Measurements from ENCODE around the gene GSG1L. TPM values are rescaled to one million over a fixed set of nuclear protein-coding genes. Genes with fewer than 3 reads are reported as not detected.

Gene GSG1L
- polyA plus RNA-seq, 4 donors, result 0.09 to 0.22 TPM; not detected in 2

- H3K4me1 ChIP-seq (ENCODE audit: control insufficient read depth in 3 of 3, insufficient read depth in 2 of 3, low read depth in 1 of 3, low read length in 2 of 3), result no peaks in the 10 kb centered on the region
- WGBS, 3 donors, result 74 to 85% (median 81%) methylated on average over 7 of the region's 7 CpGs
- H3K27ac ChIP-seq (ENCODE audit: low read depth in 1 of 3, low read length in 2 of 3), result no peak overlapping the region
- no peak for FAIRE-seq
- H3K36me3 ChIP-seq (ENCODE audit: control insufficient read depth in 3 of 3, insufficient read depth in 2 of 3, low read depth in 1 of 3, low read length in 3 of 3), result no peaks in the 10 kb centered on the region
- peaks cover 0 to 2% (median 0%) of the 10 kb centered on the region in 3 donors for H3K27me3 ChIP-seq (ENCODE audit: control insufficient read depth in 3 of 3, insufficient read depth in 3 of 3, low read length in 3 of 3)
- H3K4me3 ChIP-seq (ENCODE audit: low read depth in 1 of 3, low read length in 3 of 3), result no peak overlapping the region
- DNase-seq, result no peak
- H3K9me3 ChIP-seq (ENCODE audit: control insufficient read depth in 2 of 2, insufficient read depth in 1 of 2, low read depth in 1 of 2, low read length in 1 of 2), result peaks cover 0 to 6% of the 10 kb centered on the region in 2 donors
Measured at GRCh38 chr16:27852116-27852515, 211.4 kb downstream of the GSG1L start.

- H3K36me3 ChIP-seq (ENCODE audit: control insufficient read depth in 3 of 3, insufficient read depth in 2 of 3, low read depth in 1 of 3, low read length in 3 of 3), result no peaks in the 10 kb centered on the region
- H3K27me3 ChIP-seq (ENCODE audit: control insufficient read depth in 3 of 3, insufficient read depth in 3 of 3, low read length in 3 of 3), result peaks cover 0 to 2% (median 0%) of the 10 kb centered on the region in 3 donors
- no peak for FAIRE-seq
- no peaks in the 10 kb centered on the region for H3K4me1 ChIP-seq (ENCODE audit: control insufficient read depth in 3 of 3, insufficient read depth in 2 of 3, low read depth in 1 of 3, low read length in 2 of 3)
- 57 to 71% (median 64%) methylated on average over 9 of the region's 9 CpGs for WGBS, 3 donors
- no peak for DNase-seq
- H3K4me3 ChIP-seq (ENCODE audit: low read depth in 1 of 3, low read length in 3 of 3), result no peak overlapping the region
- no peak overlapping the region for H3K27ac ChIP-seq (ENCODE audit: low read depth in 1 of 3, low read length in 2 of 3)
- H3K9me3 ChIP-seq (ENCODE audit: control insufficient read depth in 2 of 2, insufficient read depth in 1 of 2, low read depth in 1 of 2, low read length in 1 of 2), result peaks cover 0 to 6% of the 10 kb centered on the region in 2 donors
Measured at GRCh38 chr16:27851586-27851985, 211.9 kb downstream of the GSG1L start.

DNA sequence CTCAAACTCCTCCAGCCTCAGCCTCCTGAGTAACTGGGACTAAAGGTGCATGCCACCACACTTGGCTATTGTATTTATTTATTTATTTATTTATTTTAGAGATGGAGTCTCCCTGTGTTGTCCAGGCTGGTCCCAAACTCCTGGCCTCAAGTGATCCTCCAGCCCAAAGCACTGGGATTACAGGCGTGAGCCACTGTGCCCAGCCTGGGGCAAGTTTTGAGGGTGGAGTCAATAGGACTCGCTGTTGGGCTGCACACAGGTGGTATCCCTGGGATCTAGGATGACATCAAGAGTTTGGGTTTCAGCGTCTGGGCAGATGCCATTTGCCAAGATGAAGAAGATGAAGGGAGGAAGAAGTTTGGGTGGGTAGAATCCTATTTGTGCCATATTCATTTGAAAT, 213.9 kb downstream of the GSG1L start:
- WGBS, 3 donors, result 82 to 88% (median 83%) methylated on average over 3 of the region's 3 CpGs

GRCh38 chr16:27847030-27847550, 216.4 kb downstream of the GSG1L start:
- DNase-seq, result no peak
- Histone ChIP-seq H3K4me1 (ENCODE audit: control insufficient read depth in 3 of 3, insufficient read depth in 2 of 3, low read depth in 1 of 3, low read length in 2 of 3) (no peaks in the 10 kb centered on the region), H3K27me3 (ENCODE audit: control insufficient read depth in 3 of 3, insufficient read depth in 3 of 3, low read length in 3 of 3) (peaks cover 0 to 2% (median 1%) of the 10 kb centered on the region in 3 donors), H3K27ac (ENCODE audit: low read depth in 1 of 3, low read length in 2 of 3) (no peak overlapping the region), H3K36me3 (ENCODE audit: control insufficient read depth in 3 of 3, insufficient read depth in 2 of 3, low read depth in 1 of 3, low read length in 3 of 3) (no peaks in the 10 kb centered on the region), H3K9me3 (ENCODE audit: control insufficient read depth in 2 of 2, insufficient read depth in 1 of 2, low read depth in 1 of 2, low read length in 1 of 2) (peaks cover 0 to 6% of the 10 kb centered on the region in 2 donors), H3K4me3 (ENCODE audit: low read depth in 1 of 3, low read length in 3 of 3) (no peak overlapping the region)
- FAIRE-seq, result no peak
- WGBS, 3 donors, result 15 to 23% (median 21%) methylated on average over 2 of the region's 2 CpGs

More for the DNA sequence above, 213.9 kb downstream of the GSG1L start:
- Histone ChIP-seq H3K27ac (ENCODE audit: low read depth in 1 of 3, low read length in 2 of 3) (no peak overlapping the region), H3K4me1 (ENCODE audit: control insufficient read depth in 3 of 3, insufficient read depth in 2 of 3, low read depth in 1 of 3, low read length in 2 of 3) (no peaks in the 10 kb centered on the region), H3K27me3 (ENCODE audit: control insufficient read depth in 3 of 3, insufficient read depth in 3 of 3, low read length in 3 of 3) (peaks cover 0 to 2% (median 1%) of the 10 kb centered on the region in 3 donors), H3K9me3 (ENCODE audit: control insufficient read depth in 2 of 2, insufficient read depth in 1 of 2, low read depth in 1 of 2, low read length in 1 of 2) (peaks cover 0 to 6% of the 10 kb centered on the region in 2 donors), H3K36me3 (ENCODE audit: control insufficient read depth in 3 of 3, insufficient read depth in 2 of 3, low read depth in 1 of 3, low read length in 3 of 3) (no peaks in the 10 kb centered on the region), H3K4me3 (ENCODE audit: low read depth in 1 of 3, low read length in 3 of 3) (no peak overlapping the region)
- DNase-seq, result no peak
- FAIRE-seq, result no peak

DNA sequence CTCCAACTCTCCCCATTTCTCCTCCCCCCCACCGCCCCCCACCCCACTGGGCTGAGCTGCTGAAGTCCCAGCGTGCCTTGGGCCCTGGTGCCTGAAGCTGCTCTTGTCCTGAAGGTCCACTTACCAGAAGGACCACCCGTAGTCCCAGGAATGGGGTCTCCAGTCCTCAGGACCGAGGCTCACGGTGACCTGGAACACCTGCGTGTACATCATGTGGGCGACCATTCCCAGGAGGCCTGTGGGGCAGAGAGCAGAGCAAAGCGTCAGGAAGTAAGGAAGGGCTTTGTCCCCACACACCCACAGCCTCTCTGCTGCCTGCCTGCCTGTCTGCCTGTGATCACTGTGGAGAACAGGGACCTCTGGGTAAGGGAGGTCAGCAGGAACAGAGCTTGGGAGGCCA, 218.7 kb downstream of the GSG1L start:
- FAIRE-seq (no peak), DNase-seq (no peak)
- H3K4me1 ChIP-seq (ENCODE audit: control insufficient read depth in 3 of 3, insufficient read depth in 2 of 3, low read depth in 1 of 3, low read length in 2 of 3), result no peaks in the 10 kb centered on the region
- H3K36me3 ChIP-seq (ENCODE audit: control insufficient read depth in 3 of 3, insufficient read depth in 2 of 3, low read depth in 1 of 3, low read length in 3 of 3), result no peaks in the 10 kb centered on the region
- H3K4me3 ChIP-seq (ENCODE audit: low read depth in 1 of 3, low read length in 3 of 3), result no peak overlapping the region
- H3K27me3 ChIP-seq (ENCODE audit: control insufficient read depth in 3 of 3, insufficient read depth in 3 of 3, low read length in 3 of 3), result peaks cover 0 to 1% (median 0%) of the 10 kb centered on the region in 3 donors
- peaks cover 0 to 6% of the 10 kb centered on the region in 2 donors for H3K9me3 ChIP-seq (ENCODE audit: control insufficient read depth in 2 of 2, insufficient read depth in 1 of 2, low read depth in 1 of 2, low read length in 1 of 2)
- WGBS, 3 donors, result 71 to 77% (median 74%) methylated on average over 8 of the region's 8 CpGs
- H3K27ac ChIP-seq (ENCODE audit: low read depth in 1 of 3, low read length in 2 of 3), result no peak overlapping the region

DNA sequence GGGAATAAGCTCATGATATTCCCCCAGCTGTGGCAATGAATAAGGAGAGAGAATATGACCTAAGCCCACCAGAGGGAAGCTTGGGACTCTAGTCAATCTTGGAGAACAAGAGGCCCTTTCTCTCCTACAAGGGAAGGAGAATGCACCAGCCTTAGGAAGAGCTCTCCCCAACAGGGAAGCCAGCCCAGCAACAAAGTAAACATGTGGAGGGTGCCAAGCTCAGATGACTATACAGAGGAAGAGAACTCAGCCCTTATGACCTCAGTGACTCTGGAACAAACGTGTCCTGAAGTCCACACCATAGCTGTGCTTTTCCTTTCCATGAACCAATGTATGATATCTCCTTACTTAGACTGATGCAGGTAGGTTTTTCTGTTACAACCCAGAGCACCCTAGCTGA, 219.7 kb downstream of the GSG1L start:
- 0 to 41% (median 2%) methylated on average over 1 of the region's 1 CpG for WGBS, 3 donors
- Histone ChIP-seq H3K36me3 (ENCODE audit: control insufficient read depth in 3 of 3, insufficient read depth in 2 of 3, low read depth in 1 of 3, low read length in 3 of 3) (no peaks in the 10 kb centered on the region), H3K27ac (ENCODE audit: low read depth in 1 of 3, low read length in 2 of 3) (no peak overlapping the region), H3K27me3 (ENCODE audit: control insufficient read depth in 3 of 3, insufficient read depth in 3 of 3, low read length in 3 of 3) (peaks cover 0 to 1% (median 0%) of the 10 kb centered on the region in 3 donors), H3K4me1 (ENCODE audit: control insufficient read depth in 3 of 3, insufficient read depth in 2 of 3, low read depth in 1 of 3, low read length in 2 of 3) (no peaks in the 10 kb centered on the region), H3K9me3 (ENCODE audit: control insufficient read depth in 2 of 2, insufficient read depth in 1 of 2, low read depth in 1 of 2, low read length in 1 of 2) (peaks cover 0 to 6% of the 10 kb centered on the region in 2 donors), H3K4me3 (ENCODE audit: low read depth in 1 of 3, low read length in 3 of 3) (no peak overlapping the region)
- DNase-seq (no peak), FAIRE-seq (no peak)

DNA sequence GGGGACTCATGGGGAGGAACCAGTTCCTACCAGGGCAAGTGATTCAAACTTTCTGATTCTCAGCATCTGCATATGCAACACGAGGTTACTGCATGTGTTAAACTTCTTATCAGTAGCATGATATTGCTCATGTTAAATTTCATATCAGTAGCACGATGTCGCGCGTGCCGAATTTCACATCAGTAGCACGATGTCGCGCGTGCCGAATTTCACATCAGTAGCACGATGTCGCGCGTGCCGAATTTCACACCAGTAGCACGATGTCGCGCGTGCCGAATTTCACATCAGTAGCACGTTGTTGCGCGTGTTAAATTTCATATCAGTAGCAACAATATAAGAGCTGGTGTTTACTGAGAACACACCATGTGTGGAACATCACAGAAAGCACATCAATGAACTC, 221.6 kb downstream of the GSG1L start:
- DNase-seq, result no peak
- Histone ChIP-seq H3K4me3 (ENCODE audit: low read depth in 1 of 3, low read length in 3 of 3) (no peak overlapping the region), H3K9me3 (ENCODE audit: control insufficient read depth in 2 of 2, insufficient read depth in 1 of 2, low read depth in 1 of 2, low read length in 1 of 2) (no peaks in the 10 kb centered on the region), H3K27ac (ENCODE audit: low read depth in 1 of 3, low read length in 2 of 3) (no peak overlapping the region), H3K36me3 (ENCODE audit: control insufficient read depth in 3 of 3, insufficient read depth in 2 of 3, low read depth in 1 of 3, low read length in 3 of 3) (no peaks in the 10 kb centered on the region), H3K4me1 (ENCODE audit: control insufficient read depth in 3 of 3, insufficient read depth in 2 of 3, low read depth in 1 of 3, low read length in 2 of 3) (no peaks in the 10 kb centered on the region), H3K27me3 (ENCODE audit: control insufficient read depth in 3 of 3, insufficient read depth in 3 of 3, low read length in 3 of 3) (peaks cover 0 to 1% (median 0%) of the 10 kb centered on the region in 3 donors)
- WGBS, 3 donors, result 87 to 92% (median 89%) methylated on average over 24 of the region's 24 CpGs
- FAIRE-seq, result no peak

GRCh38 chr16:27841061-27841801, 222.3 kb downstream of the GSG1L start:
- 76 to 80% (median 78%) methylated on average over 16 of the region's 16 CpGs for WGBS, 3 donors
- DNase-seq (no peak), FAIRE-seq (no peak)
- no peak overlapping the region for H3K27ac ChIP-seq (ENCODE audit: low read depth in 1 of 3, low read length in 2 of 3)
- H3K4me1 ChIP-seq (ENCODE audit: control insufficient read depth in 3 of 3, insufficient read depth in 2 of 3, low read depth in 1 of 3, low read length in 2 of 3), result no peaks in the 10 kb centered on the region
- no peak overlapping the region for H3K4me3 ChIP-seq (ENCODE audit: low read depth in 1 of 3, low read length in 3 of 3)
- H3K27me3 ChIP-seq (ENCODE audit: control insufficient read depth in 3 of 3, insufficient read depth in 3 of 3, low read length in 3 of 3), result peaks cover 0 to 1% (median 0%) of the 10 kb centered on the region in 3 donors
- no peaks in the 10 kb centered on the region for H3K36me3 ChIP-seq (ENCODE audit: control insufficient read depth in 3 of 3, insufficient read depth in 2 of 3, low read depth in 1 of 3, low read length in 3 of 3)
- H3K9me3 ChIP-seq (ENCODE audit: control insufficient read depth in 2 of 2, insufficient read depth in 1 of 2, low read depth in 1 of 2, low read length in 1 of 2), result no peaks in the 10 kb centered on the region
